Measurements from ENCODE around the gene ME1.
"Not testable (repeated sequence)": the region's sequence is repeated elsewhere in the genome, so short reads cannot be mapped to it uniquely, and the experiment has no call there.

ME1 gene

GRCh38 chr6:83352424-83353061 is 78.3 kb downstream of the ME1 start:
- no peak for DNase-seq

- no peak for DNase-seq
Observed at GRCh38 chr6:83343121-83343520, 87.7 kb downstream of the ME1 start.

DNA sequence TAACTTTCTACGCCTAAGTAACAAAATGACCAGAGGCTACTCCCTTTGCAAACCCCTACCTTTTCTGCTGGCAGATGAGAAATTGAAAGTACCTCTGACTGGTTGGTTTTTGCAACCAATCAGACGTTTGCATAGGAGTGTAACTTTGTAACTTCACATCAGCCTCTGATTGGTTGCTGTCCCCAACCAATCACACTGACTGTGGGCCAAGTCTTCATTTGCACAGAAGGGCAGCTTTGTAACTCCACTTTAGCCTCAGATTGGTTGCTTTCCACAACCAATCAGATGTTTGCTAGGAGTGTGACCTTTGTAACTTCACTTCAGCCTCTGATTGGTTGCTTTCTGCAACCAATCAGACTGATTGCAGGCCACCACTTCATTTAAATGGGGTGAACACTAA is 89.1 kb downstream of the ME1 start:
- no peak for DNase-seq

GRCh38 chr6:83333916-83334315 is 96.9 kb downstream of the ME1 start:
- peak in 1 of 2 experiments; percentile 19 for DNase-seq

DNA sequence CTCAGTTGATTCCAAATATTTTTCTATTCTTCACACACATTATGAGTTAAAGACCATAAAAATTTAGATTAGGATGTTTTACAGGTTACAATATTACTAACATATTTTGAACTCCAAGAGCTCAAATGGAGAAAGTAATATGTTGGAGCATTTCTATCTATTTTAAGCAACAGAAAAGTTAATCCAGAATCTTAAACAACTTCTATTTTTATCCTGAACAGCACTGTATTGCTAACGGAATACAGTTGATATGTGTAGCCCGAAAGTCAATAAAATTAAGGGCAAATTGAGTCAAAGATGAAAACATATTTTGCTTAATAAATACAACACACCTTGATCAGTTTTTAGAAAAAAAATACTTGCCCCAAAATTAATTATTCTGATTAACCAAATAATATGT is 97.4 kb downstream of the ME1 start:
- peak in 1 of 2 experiments; percentile 2 for DNase-seq

DNA sequence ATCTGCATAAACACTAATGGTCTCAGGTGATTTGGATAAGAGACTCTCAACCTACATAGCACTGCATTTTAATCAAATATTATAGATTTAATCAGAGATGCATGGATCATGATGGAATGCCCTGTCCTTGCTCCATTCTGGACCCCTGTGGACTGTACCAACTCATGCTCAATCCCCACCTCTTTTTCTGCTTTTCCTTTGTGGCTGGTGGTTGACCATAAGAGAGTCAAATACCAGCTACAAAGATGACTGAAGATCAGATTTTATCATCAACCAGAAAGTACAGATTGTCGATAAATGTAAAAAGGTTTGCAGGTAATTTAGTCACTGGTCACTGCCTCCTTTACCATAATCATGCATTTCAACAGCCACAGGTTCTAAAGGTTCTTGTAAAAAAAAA is 116.2 kb downstream of the ME1 start:
- DNase-seq: no peak

DNA sequence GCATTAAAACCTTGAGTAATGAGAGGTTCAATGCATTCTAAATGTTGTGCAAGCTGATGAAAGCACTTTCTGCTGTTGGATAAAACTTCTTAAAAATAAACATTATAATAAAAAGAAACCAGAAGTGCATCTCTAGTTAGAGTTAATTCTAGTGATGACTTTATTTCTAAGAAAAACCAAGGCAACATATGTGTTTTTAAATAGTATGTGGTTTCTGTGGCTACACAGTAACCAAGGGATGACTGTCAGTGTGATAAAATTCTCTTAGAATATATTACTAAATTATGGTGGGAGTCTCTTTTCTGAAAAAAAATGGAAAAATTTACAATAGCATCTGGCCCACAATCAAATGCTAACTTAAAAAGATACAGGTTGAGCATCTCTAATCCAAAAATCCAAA is 117.0 kb downstream of the ME1 start:
- DNase-seq: no peak

GRCh38 chr6:83311231-83311630 is 119.6 kb downstream of the ME1 start:
- no peak for DNase-seq

GRCh38 chr6:83310046-83310445 is 120.8 kb downstream of the ME1 start:
- DNase-seq: no peak

- no peak for DNase-seq
Observed at GRCh38 chr6:83309344-83309743, 121.5 kb downstream of the ME1 start.

DNA sequence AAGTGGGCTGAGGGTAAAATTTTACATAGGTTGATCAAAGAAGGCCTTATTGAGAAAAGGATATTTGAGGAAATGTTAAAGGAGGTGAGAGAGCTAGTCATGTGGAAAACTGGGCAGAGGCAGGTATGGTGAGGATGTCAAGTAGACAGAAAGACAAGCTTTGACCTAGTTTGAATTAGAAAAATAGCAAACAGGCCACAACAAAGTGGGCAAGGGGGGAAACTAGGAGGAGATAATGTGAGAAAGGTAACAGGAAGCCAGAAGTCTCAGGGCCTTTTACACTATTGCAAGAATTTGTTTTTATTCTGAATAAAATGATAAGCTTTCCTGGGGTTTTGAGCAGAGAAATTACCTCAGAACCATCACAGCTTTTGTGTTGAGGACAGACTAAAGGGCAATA is 122.0 kb downstream of the ME1 start:
- DNase-seq: no peak

DNA sequence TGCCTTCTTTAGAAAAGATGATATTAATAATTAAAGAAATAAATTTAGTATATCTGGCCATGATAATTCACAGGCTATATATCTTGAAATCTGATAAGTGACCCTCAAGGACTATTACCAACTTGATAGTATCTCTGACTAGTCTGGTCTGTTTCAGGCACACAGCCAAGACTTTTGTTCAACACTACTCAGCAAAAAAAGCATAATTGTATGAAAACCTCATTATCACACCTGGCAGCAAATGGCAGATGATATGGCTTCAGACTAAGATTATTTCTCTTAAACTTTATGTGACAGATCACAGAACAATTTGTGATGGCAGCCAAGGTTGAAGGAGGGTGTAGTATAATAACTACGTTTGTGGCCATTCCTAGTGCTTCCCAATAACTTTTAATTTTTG is 123.0 kb downstream of the ME1 start:
- no peak for DNase-seq

- no peak for DNase-seq
Observed at GRCh38 chr6:83303426-83303825, 127.4 kb downstream of the ME1 start.

DNA sequence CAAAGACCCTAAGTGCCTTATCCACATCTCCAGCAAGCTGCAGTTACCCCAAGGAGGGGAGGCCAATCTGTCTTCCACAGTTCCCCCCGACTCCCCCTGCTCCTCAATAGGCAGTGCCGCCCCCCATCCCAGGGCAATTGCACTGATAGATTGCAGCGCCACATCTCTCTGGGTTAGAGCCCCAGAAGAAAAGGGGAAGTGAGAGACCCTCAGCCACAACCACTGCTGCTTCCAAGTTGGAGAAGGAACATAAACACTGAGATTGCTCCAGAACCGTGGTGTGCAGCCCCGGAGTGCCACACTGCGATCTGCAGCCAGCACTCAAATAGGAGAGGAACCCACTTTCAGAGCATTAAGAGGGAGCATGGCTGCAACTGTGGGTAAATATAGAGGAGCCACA is 136.2 kb downstream of the ME1 start:
- no peak for DNase-seq

- DNase-seq: no peak
Observed at GRCh38 chr6:83292900-83293843, 137.7 kb downstream of the ME1 start.

DNA sequence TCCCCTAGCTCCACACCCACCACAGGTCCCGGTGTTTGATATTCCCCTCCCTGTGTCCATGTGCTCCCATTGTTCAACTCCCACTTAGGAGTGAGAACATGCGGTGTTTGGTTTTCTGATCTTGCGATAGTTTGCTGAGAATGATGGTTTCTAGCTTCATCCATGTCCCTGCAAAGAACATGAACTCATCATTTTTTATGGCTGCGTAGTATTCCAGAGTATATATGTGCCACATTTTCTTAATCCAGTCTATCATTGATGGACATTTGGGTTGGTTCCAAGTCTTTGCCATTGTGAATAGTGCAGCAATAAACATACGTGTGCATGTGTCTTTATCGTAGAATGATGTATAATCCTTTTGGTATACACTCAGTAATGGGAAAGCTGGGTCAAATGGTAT is 143.6 kb downstream of the ME1 start:
- not testable (repeated sequence) for DNase-seq

DNA sequence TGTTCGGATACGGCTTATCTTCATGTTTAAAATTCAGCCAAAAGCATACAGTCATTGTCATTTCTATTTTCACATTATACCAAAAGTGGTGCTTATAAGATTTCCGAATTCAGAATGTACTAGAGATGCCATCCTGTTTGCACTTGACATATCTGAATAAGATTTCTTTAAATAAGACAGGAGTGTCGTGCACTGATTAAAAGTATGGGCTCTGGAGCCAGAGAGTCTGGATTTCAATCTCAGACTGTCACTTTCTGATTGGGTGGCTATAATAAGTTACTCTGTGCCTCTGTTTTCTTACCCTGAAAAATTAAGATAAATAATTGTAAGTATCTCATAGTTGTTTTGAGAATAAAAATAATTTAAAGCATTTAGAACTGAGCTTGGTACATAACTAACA is 144.9 kb downstream of the ME1 start:
- DNase-seq: no peak

DNA sequence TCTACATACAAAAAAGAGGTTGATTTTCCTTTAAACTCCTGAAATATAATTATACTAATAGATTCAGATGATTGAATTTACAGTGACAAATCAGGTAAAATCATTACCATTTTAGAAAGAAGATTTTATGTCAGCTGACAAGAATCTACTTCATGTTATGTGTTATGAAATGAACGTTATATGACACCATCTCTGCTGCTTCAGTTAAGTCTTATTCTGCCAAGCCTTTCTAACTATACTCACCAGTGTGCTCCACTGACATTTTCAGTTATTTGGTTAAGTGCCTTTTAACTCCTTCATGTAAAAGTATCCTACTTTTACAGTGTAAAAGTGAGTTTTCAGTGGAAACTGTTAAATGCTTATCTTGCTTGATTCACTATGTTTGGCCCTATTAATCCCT is 157.3 kb downstream of the ME1 start:
- no peak for DNase-seq

DNA sequence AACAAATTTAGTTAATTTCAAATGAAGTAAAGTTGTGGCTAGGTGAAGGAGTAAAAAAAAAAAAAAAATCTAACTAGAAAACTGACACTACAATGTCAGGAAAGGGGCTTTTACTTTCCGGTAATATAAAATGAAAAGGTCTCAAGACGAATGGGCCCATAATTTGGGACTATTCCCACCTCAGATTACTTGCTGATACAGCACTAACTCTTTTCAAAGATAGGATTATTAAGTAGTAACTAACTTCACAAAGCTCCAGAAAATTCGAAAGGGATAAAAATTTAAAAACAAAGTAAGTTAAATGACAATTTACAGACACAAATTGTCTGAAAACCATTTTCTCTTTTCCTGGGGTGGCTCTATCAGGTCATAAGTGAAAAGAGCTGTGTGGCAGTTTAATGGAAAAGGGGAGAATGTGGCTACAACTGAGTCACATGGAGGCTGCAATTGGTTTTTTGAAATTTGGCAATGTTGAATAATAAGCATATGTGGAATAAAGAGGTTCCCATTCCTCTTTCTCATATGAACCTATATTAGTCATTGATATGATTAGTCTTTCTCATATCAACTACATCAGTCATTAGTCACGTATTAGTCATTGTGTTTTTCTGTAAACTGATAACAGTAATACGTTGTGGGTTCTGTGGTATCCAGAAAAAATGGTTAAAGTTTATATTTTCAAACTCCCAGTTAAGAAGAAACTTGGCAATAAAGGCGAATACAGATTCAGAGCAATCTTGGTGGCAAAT is 159.7 kb downstream of the ME1 start:
- no peak for DNase-seq

DNA sequence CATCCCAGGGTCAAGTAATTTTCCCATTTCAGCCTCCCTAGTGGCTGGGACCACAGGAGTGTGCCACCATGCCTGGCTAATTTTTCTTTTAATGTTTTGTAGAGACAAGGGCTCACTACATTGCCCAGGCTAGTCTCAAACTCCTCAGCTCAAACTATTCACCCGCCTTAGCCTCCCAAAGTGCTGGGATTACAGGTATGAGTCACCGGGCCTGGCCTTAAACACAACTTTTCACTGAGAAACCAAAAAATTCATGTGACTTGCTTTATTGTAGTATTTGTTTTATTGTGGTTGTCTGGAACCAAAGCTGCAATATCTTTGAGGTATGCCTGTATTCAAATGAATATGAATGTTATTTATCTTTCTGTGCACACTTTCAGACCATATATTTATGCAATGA is 165.5 kb downstream of the ME1 start:
- DNase-seq: no peak

- no peak for DNase-seq
Observed at GRCh38 chr6:83260577-83260976, 170.3 kb downstream of the ME1 start.

DNA sequence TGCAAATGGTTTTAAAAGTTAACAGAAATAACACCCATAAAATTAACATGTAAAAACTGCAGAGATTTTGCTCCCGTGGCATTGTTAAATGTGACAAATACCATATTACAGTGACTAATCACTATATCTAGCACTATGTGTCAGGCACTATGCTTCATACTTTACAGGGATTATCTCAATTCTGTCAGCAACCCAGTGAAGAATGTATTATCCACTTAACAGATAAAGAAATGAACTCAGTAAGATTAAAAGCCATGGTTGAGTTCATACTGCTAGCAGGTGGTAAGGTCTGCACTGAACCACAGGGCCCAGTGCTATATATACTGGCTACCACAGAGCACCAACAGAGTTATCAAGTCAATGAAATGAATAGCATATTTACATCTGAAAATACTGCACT is 172.3 kb downstream of the ME1 start:
- DNase-seq: no peak

DNA sequence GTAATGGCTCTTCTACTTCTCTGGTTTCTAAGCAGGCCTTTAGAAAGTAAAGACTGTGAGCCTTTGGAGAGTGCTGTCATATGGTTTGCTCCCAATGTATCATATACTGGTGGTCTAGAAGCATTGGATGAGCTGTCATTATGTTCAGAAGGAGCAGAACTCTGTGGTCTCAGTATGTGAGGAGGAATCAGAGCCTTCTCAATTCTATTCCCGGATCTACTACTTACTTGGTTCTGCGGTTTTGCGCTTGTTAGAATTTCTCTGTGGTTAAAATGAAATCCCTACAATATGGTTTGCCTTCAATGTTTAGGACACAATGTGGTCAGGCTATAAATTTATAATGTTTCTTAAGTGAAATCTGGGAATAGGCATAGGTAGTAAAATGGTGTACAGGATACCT is 173.1 kb downstream of the ME1 start:
- DNase-seq: no peak

- DNase-seq: not testable (repeated sequence)
Observed at GRCh38 chr6:83256719-83257118, 174.1 kb downstream of the ME1 start.
